OCI-LY7 (cell line): ENCODE data around the gene LARGE1. TPM values are rescaled to one million over a fixed set of nuclear protein-coding genes. Genes with fewer than 3 reads are reported as not detected.

Experiments used
- BruUV-seq: library from RNA; stranded (reverse); fragments of 400-500 nt; replicated peaks from 2 replicates; lab custom pipeline; 2021; lab: Mats Ljungman, UMichigan
- CTCF ChIA-PET: fragments of 300-600 bp; sonication (Branson Sonifier 250); formaldehyde crosslinking; loops from one replicate; lab custom pipeline; 2022; ENCODE audit warnings: antibody characterized with exemption; ENCODE audit not compliant: unreplicated experiment; lab: Charles Lee
- POLR2A ChIA-PET: fragments of 300-600 bp; sonication (Branson Sonifier 250); formaldehyde crosslinking; loops from one replicate; lab custom pipeline; 2022; ENCODE audit warnings: antibody characterized with exemption; lab: Charles Lee
- DNase-seq: peaks from one replicate; pipeline ENCODE4 v3.0.0-alpha.2; 2015; ENCODE audit warnings: low spot score
- H2AFZ ChIP-seq: fragments of 200-600 bp; sonication (generic), shearing (Covaris generic); 2 replicates; pipeline ENCODE4 v1.6.1; 2014; ENCODE audit warnings: mild to moderate bottlenecking, antibody characterized with exemption, low read length, moderate library complexity
- H3K27ac ChIP-seq: fragments of 200-600 bp; sonication (generic); 2 replicates; pipeline ENCODE4 v1.5.1; 2014; ENCODE audit warnings: mixed run types, low read depth, mild to moderate bottlenecking, moderate library complexity, low read length, inconsistent platforms; ENCODE audit not compliant: poor library complexity, severe bottlenecking
- H3K36me3 ChIP-seq: fragments of 200-600 bp; sonication (generic); 2 replicates; pipeline ENCODE4 v1.6.1; 2014; ENCODE audit warnings: mild to moderate bottlenecking, antibody characterized with exemption, low read length, moderate library complexity, mixed read lengths; ENCODE audit not compliant: insufficient read depth
- H3K4me1 ChIP-seq: fragments of 200-600 bp; sonication (generic); 2 replicates; pipeline ENCODE4 v1.5.1; 2014; ENCODE audit warnings: mild to moderate bottlenecking, low read length; ENCODE audit not compliant: insufficient read depth, poor library complexity, severe bottlenecking
- H3K4me2 ChIP-seq: fragments of 200-600 bp; sonication (generic); 2 replicates; pipeline ENCODE4 v1.6.1; 2014; ENCODE audit warnings: mild to moderate bottlenecking, low read length
- H3K4me3 ChIP-seq: fragments of 200-600 bp; sonication (generic); 2 replicates; pipeline ENCODE4 v1.5.1; 2014; ENCODE audit warnings: mild to moderate bottlenecking, low read depth, low read length; ENCODE audit not compliant: poor library complexity, severe bottlenecking
- H3K79me2 ChIP-seq: fragments of 200-600 bp; sonication (generic); 2 replicates; pipeline ENCODE4 v1.6.1; 2016; ENCODE audit warnings: low read depth, mild to moderate bottlenecking, low read length, moderate library complexity, mixed read lengths; ENCODE audit not compliant: insufficient read depth
- H3K9me2 ChIP-seq: fragments of 200-600 bp; sonication (generic); 2 replicates; pipeline ENCODE4 v1.6.1; 2016; ENCODE audit warnings: mild to moderate bottlenecking, low read length, mixed read lengths; ENCODE audit not compliant: insufficient read depth
- H3K9me3 ChIP-seq: fragments of 200-600 bp; sonication (generic); 2 replicates; pipeline ENCODE4 v1.6.1; 2014; ENCODE audit warnings: mild to moderate bottlenecking, mixed run types, low read length, mixed read lengths
- H4K20me1 ChIP-seq: fragments of 200-600 bp; sonication (generic); 2 replicates; pipeline ENCODE4 v1.6.1; 2014; ENCODE audit warnings: mild to moderate bottlenecking, antibody characterized with exemption, low read length, moderate library complexity, mixed read lengths; ENCODE audit not compliant: insufficient read depth
- CTCF ChIP-seq: fragments of 200-600 bp; sonication (generic); conservative IDR thresholded peaks from 2 replicates; pipeline ENCODE4 v1.5.1; 2014; ENCODE audit warnings: mild to moderate bottlenecking, antibody characterized with exemption, low read length, moderate library complexity, mixed read lengths
- EZH2phosphoT487 ChIP-seq: fragments of 200-600 bp; sonication (generic); IDR thresholded peaks from 2 replicates; pipeline ENCODE4 v1.6.1; 2018; ENCODE audit warnings: low read depth, borderline replicate concordance, mild to moderate bottlenecking, mixed run types, antibody characterized with exemption, low read length, moderate library complexity, mixed read lengths
- intact Hi-C: fragments of 100-400 bp; cut with micrococcal nuclease; formaldehyde crosslinking; loops from one replicate; pipeline ENCODE4 v1.10.0; 2022; ENCODE audit not compliant: unreplicated experiment
- total RNA-seq, 2 experiments: library from RNA; depleted of rRNA in 1 of 2; stranded (reverse); fragments of >200 nt in 1 of 2; shearing (Covaris generic) in 1 of 2; gene quantifications; 2 replicates each; pipeline ENCODE4 v1.2.3, GENCODE V29; 2014 to 2022

LARGE1 gene
- total RNA-seq, 2 experiments from 2014 or later, result 31.5 to 31.9 TPM

GRCh38 chr22:33353502-33353901, 566.8 kb downstream of the LARGE1 start:
- CTCF ChIA-PET, result no interaction called here
- POLR2A ChIA-PET, result interaction anchor here (1.7 kb wide), 1 partner anchor 27 kb away, joined by 7 read pairs; no protein-coding TSS in a partner anchor
- H3K79me2 ChIP-seq, result no peaks in the 10 kb centered on the region
- no peaks in the 10 kb centered on the region for H4K20me1 ChIP-seq
- H3K4me1 ChIP-seq, result no peaks in the 10 kb centered on the region
- intact Hi-C loops, result no loop called here
- H2AFZ ChIP-seq, result no peak overlapping the region
- H3K36me3 ChIP-seq, result no peaks in the 10 kb centered on the region
- no peak for DNase-seq
- no peaks in the 10 kb centered on the region; the same call in 1 of the 2 replicates for H3K9me3 ChIP-seq
- no peaks in the 10 kb centered on the region for H3K9me2 ChIP-seq
- H3K4me3 ChIP-seq, result no peak overlapping the region
- TF ChIP-seq EZH2phosphoT487 (no peak), CTCF (no peak)
- no TSS peak for BruUV-seq
- H3K4me2 ChIP-seq, result no peak overlapping the region
- no peak overlapping the region for H3K27ac ChIP-seq

GRCh38 chr22:33352768-33353167, 567.5 kb downstream of the LARGE1 start:
- ChIA-PET POLR2A (interaction anchor here (1.7 kb wide), 1 partner anchor 26 kb away, joined by 7 read pairs; no protein-coding TSS in a partner anchor), CTCF (no interaction called here)
- no peaks in the 10 kb centered on the region for H4K20me1 ChIP-seq
- no peak overlapping the region for H2AFZ ChIP-seq
- no peaks in the 10 kb centered on the region for H3K36me3 ChIP-seq
- no peaks in the 10 kb centered on the region for H3K79me2 ChIP-seq
- H3K9me2 ChIP-seq, result no peaks in the 10 kb centered on the region
- no peak for TF ChIP-seq EZH2phosphoT487
- TF ChIP-seq CTCF, result no peak
- H3K4me3 ChIP-seq, result no peak overlapping the region
- no TSS peak for BruUV-seq
- no peaks in the 10 kb centered on the region for H3K4me1 ChIP-seq
- H3K9me3 ChIP-seq, result no peaks in the 10 kb centered on the region; the same call in 1 of the 2 replicates
- intact Hi-C loops, result no loop called here
- no peak overlapping the region for H3K4me2 ChIP-seq
- H3K27ac ChIP-seq, result no peak overlapping the region
- DNase-seq, result no peak

GRCh38 chr22:33350961-33351360, 569.3 kb downstream of the LARGE1 start:
- Histone ChIP-seq H4K20me1 (no peaks in the 10 kb centered on the region), H3K4me2 (no peak overlapping the region), H3K79me2 (no peaks in the 10 kb centered on the region), H3K36me3 (no peaks in the 10 kb centered on the region), H3K27ac (no peak overlapping the region), H3K9me2 (no peaks in the 10 kb centered on the region), H3K4me3 (no peak overlapping the region), H3K4me1 (no peaks in the 10 kb centered on the region), H3K9me3 (no peaks in the 10 kb centered on the region; the same call in 1 of the 2 replicates), H2AFZ (no peak overlapping the region)
- ChIA-PET POLR2A (no interaction called here), CTCF (interaction anchor here (0.5 kb wide), 1 partner anchor 10 kb away, joined by 3 read pairs; no protein-coding TSS in a partner anchor)
- intact Hi-C loops, result no loop called here
- TF ChIP-seq CTCF (no peak), EZH2phosphoT487 (no peak)
- BruUV-seq, result no TSS peak
- no peak for DNase-seq
